T-helper 2 cell treated with Interferon-gamma antibody and Interleukin-4, amounts not matched to agents 5 μg/mL and 100 μg/mL, for 36 hours (primary cell): ENCODE results near the gene KCNJ6.

Source experiments
- DNase-seq: peaks from one replicate; pipeline ENCODE4 v3.0.0; 2021; ENCODE audit warnings: low spot score
- H3K27ac Mint-ChIP-seq: one replicate; pipeline ENCODE4 v1.8.0; 2021; ENCODE audit warnings: mild to moderate bottlenecking, mixed read lengths
- H3K27me3 Mint-ChIP-seq: one replicate; pipeline ENCODE4 v1.8.0; 2021; ENCODE audit warnings: low read depth, mixed read lengths
- H3K36me3 Mint-ChIP-seq: one replicate; pipeline ENCODE4 v1.8.0; 2021; ENCODE audit warnings: low read depth, mixed read lengths
- H3K4me1 Mint-ChIP-seq: one replicate; pipeline ENCODE4 v1.8.0; 2021; ENCODE audit warnings: low read depth, mixed read lengths
- H3K4me3 Mint-ChIP-seq: one replicate; pipeline ENCODE4 v1.8.0; 2022; ENCODE audit warnings: mild to moderate bottlenecking, moderate library complexity, mixed read lengths
- H3K9me3 Mint-ChIP-seq: one replicate; pipeline ENCODE4 v1.8.0; 2021; ENCODE audit warnings: mixed read lengths

The KCNJ6 gene

DNA sequence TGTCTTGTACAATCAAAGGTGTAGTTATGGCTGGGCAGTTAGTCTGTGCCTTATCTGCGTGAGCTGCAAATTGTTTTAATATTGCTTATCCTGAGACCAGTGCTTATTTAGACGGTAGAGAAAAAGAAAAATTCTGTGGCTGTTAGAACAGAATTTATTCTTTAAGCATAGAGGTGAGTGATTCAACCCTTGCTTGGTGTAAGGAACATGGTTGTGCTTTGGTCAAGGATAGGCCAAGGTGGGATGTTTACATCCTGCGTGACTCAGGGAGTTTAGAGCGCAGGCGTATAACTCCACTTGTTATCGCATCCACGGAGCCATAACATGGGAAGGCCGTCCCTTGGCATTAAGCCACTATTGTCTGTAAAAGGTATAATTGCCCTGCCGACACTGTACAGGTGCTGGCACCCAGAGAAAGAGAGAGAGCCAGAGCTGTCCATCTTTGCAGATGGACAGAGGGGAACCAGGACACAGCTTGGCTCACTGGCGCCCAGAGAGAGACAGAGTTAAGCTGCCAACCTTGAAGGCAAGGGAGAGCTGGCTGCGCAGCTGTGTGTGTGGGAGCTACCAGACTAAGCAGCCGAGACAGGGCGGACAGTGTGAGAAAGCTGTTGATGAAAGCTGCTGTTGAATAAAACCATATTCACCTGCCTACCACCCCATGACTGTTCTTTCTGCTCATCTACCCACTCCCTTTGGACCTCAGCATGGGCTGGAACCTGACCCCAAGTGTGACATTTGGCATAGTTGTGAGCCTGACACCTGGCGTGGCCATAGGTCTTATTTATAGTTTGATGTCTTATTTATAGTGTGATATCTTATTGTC lies 349.3 kb downstream of the KCNJ6 start:
- Mint-ChIP-seq H3K27me3 (peaks cover 13% of the 10 kb centered on the region), H3K36me3 (no peaks in the 10 kb centered on the region), H3K4me1 (peaks cover 11% of the 10 kb centered on the region), H3K9me3 (no peaks in the 10 kb centered on the region), H3K4me3 (no peak overlapping the region), H3K27ac (no peak overlapping the region)
- no peak for DNase-seq

- H3K9me3 Mint-ChIP-seq = no peaks in the 10 kb centered on the region
- H3K36me3 Mint-ChIP-seq = no peaks in the 10 kb centered on the region
- H3K27me3 Mint-ChIP-seq = peaks cover 8% of the 10 kb centered on the region
- H3K27ac Mint-ChIP-seq = peak overlapping the region; percentile 60
- DNase-seq = no peak
- H3K4me3 Mint-ChIP-seq = peak overlapping the region; percentile 4
- peaks cover 11% of the 10 kb centered on the region for H3K4me1 Mint-ChIP-seq
Observed at GRCh38 chr21:37565530-37566223, 350.6 kb downstream of the KCNJ6 start.

GRCh38 chr21:37564924-37565529 lies 351.2 kb downstream of the KCNJ6 start:
- Mint-ChIP-seq H3K27me3 (peaks cover 5% of the 10 kb centered on the region), H3K27ac (peak overlapping the region; percentile 100), H3K36me3 (no peaks in the 10 kb centered on the region), H3K9me3 (no peaks in the 10 kb centered on the region), H3K4me3 (peak overlapping the region; percentile 91), H3K4me1 (peaks cover 11% of the 10 kb centered on the region)
- no peak for DNase-seq

DNA sequence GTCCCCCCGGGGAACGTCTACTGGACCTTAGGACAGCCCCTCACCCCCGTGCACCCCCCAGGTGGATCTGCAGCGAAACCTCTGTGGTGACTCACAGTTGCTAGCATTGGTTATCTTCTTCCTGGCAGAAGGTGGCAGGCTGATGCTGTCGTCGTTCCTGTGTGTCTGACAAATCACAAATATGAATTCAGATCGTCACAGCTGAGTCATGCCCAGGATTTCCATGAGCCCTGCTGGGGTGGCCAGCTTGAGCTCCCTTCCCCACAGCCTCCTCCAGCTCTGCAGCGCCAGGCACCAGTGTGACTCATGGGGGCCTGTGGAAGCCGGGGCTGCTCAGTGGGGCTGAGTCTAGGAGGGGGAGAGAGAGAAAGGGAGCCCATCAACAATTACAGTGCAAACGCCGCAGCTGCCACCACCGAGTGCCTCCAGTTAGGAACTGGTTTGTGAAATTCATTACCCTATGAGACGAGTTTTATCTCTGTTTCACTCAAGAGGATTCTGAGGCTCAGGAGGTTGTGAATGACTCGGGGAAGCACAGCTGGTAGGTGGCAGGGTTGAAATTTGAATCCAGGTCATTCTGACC lies 351.8 kb downstream of the KCNJ6 start:
- peaks cover 2% of the 10 kb centered on the region for H3K27me3 Mint-ChIP-seq
- peaks cover 11% of the 10 kb centered on the region for H3K4me1 Mint-ChIP-seq
- peak overlapping the region; percentile 91 for H3K4me3 Mint-ChIP-seq
- no peaks in the 10 kb centered on the region for H3K36me3 Mint-ChIP-seq
- peak; percentile 92 for DNase-seq
- H3K27ac Mint-ChIP-seq = peak overlapping the region; percentile 100
- H3K9me3 Mint-ChIP-seq = no peaks in the 10 kb centered on the region

DNA sequence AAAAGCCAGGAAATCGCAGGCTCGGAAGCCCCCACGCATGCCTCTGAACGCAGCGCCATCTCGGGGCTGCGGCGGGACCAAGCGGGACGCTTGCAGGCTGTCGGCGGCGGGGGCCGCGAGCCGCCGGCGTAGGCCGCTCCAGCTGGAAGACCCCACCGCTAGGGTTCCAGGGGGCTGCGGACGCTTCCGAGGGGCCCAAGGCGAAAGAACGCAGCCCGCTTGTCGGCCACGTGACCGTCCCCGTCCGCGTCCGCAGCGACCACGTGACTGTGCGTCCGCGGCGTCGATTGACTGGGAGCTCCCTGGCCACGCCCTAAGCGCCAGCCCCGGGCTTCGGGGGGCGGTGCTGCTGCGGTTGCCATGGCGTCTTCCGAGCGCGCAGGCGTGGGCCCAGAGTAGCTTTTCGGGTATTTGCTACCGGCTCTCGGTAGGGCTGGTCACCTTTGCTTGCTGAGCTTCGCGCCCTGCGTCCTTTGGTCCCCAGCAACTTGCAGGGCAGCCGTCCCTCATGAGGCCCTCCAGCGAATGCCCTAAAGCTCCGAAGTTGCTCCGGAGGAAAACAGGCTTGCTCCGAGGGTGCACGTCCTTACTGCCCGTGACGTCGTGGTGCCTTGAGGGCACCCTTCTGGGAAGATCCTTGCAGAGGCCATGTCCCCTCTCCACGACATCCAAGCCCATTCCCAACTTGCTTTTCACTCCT lies 352.5 kb downstream of the KCNJ6 start:
- no peaks in the 10 kb centered on the region for H3K27me3 Mint-ChIP-seq

DNA sequence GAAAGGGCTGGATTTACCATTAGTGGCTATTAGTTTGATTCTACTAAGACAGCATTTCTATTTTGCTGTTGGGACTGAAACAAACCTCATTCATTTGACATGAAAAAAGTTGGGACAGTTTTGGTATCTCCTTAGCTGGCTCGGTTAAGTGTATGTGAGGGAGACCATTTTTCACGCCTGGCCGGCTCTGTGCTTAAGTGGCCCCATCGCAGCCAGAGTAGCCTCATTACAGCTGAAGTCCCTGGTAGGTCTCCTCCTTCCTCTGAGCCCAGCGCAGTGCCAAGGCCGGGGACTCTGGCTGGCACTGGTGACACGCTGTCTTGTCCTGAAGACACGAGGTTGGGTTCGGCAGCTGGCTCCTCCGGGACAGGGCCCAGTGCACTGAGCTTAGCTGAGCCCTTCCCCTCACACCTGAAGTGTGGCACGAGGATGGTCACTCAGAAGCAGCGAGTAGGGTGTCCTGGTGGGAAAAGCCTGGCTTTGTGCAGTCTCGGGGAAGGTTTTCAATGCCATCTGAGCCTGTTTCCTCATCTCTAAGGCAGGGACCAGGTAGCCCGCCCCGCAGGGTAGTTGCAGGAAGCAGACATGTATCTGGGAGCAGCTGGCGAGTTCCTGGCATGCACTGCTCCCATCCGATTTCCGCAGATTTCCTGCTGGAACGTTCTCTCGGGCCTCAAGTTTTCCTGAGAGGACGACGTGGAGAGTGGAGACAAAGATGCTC lies 353.2 kb downstream of the KCNJ6 start:
- no peak for DNase-seq
- Mint-ChIP-seq H3K9me3 (no peaks in the 10 kb centered on the region), H3K27ac (peak overlapping the region; percentile 90), H3K27me3 (no peaks in the 10 kb centered on the region), H3K4me3 (peak overlapping the region; percentile 91), H3K36me3 (no peaks in the 10 kb centered on the region), H3K4me1 (peaks cover 11% of the 10 kb centered on the region)

More for the DNA sequence above, 352.5 kb downstream of the KCNJ6 start:
- peak; percentile 94 for DNase-seq
- peak overlapping the region; percentile 91 for H3K4me3 Mint-ChIP-seq
- peaks cover 11% of the 10 kb centered on the region for H3K4me1 Mint-ChIP-seq
- H3K9me3 Mint-ChIP-seq = no peaks in the 10 kb centered on the region
- H3K36me3 Mint-ChIP-seq = no peaks in the 10 kb centered on the region
- peak overlapping the region; percentile 100 for H3K27ac Mint-ChIP-seq

GRCh38 chr21:37561941-37562919 lies 354.0 kb downstream of the KCNJ6 start:
- Mint-ChIP-seq H3K27me3 (no peaks in the 10 kb centered on the region), H3K36me3 (no peaks in the 10 kb centered on the region), H3K9me3 (no peaks in the 10 kb centered on the region), H3K4me3 (peak overlapping the region; percentile 91), H3K27ac (peak overlapping the region; percentile 21), H3K4me1 (peaks cover 11% of the 10 kb centered on the region)
- DNase-seq = no peak

DNA sequence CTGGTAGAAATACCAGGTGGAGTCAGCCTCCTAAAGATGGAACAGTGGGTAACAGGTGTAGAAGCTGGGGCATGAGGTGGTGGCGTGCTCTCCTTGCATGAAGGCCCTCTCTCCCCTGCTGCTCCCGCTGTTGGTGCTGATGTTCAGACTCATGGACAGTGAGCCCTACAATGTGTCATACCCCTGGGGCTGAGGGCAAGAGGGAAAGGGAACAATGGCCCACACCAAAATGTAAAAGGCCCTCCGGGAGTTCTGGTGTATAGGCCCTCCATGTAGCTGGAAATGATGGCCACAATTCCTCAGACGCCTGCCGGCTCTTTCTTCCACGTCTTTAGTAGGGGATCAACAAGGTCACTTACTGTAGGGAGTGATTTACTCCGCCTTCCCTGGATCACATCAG lies 354.8 kb downstream of the KCNJ6 start:
- no peaks in the 10 kb centered on the region for H3K27me3 Mint-ChIP-seq
- H3K36me3 Mint-ChIP-seq = no peaks in the 10 kb centered on the region
- peaks cover 11% of the 10 kb centered on the region for H3K4me1 Mint-ChIP-seq
- no peak overlapping the region for H3K27ac Mint-ChIP-seq
- H3K9me3 Mint-ChIP-seq = no peaks in the 10 kb centered on the region
- H3K4me3 Mint-ChIP-seq = no peak overlapping the region
- DNase-seq = no peak

- Mint-ChIP-seq H3K27me3 (no peaks in the 10 kb centered on the region), H3K27ac (no peak overlapping the region), H3K9me3 (no peaks in the 10 kb centered on the region), H3K4me3 (no peak overlapping the region), H3K4me1 (peaks cover 8% of the 10 kb centered on the region), H3K36me3 (no peaks in the 10 kb centered on the region)
- no peak for DNase-seq
Observed at GRCh38 chr21:37560385-37560784, 355.9 kb downstream of the KCNJ6 start.

DNA sequence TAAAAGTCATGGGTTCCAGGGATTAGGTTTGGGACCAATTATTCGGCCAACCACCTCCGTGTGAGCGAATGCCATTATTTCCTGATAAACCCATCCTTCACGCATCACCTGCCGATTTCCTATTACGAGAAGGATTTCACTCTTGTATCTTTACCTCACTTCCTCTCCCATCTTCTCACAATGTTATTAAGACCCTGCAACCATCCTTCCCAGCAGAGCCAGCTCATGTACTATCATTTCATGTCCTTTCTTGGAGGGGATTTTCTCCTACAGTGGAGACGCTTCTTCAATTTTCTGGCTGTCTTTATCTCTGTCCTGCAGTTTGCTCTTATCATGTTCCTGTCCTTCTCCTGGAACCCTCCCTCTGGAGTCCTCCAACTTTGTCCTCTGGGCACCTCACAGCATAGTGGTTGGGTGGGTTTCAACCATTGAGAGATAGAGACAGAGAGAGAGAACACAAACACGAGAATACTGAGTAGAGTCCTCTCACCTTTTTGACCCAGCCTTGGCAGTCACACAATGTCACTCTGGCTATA lies 357.5 kb downstream of the KCNJ6 start:
- H3K4me3 Mint-ChIP-seq = no peak overlapping the region
- H3K27me3 Mint-ChIP-seq = peaks cover 3% of the 10 kb centered on the region
- H3K4me1 Mint-ChIP-seq = peaks cover 2% of the 10 kb centered on the region
- no peaks in the 10 kb centered on the region for H3K36me3 Mint-ChIP-seq
- H3K9me3 Mint-ChIP-seq = no peaks in the 10 kb centered on the region
- H3K27ac Mint-ChIP-seq = no peak overlapping the region
- DNase-seq = no peak
